ENCODE data around the gene AQP7.

AQP7 gene

GRCh38 chr9:33440204-33440603 is 37.8 kb upstream of the AQP7 start:
- no peaks in the 10 kb centered on the region for H3K9me3 ChIP-seq
- no peaks in the 10 kb centered on the region for H3K36me3 ChIP-seq
- DNase-seq: no peak
- no peaks in the 10 kb centered on the region for H3K27me3 ChIP-seq
- no peak for TF ChIP-seq CTCF (IDR thresholded peaks at IDR 0.05; ENCODE audit: low read depth, low read length)
- H3K4me3 ChIP-seq (ENCODE audit: low read depth, low read length): no peak overlapping the region
- H3K4me1 ChIP-seq: no peaks in the 10 kb centered on the region; the same call in 1 of the 2 replicates

GRCh38 chr9:33439731-33440130 is 37.4 kb upstream of the AQP7 start:
- no peak for DNase-seq
- Histone ChIP-seq H3K36me3 (no peaks in the 10 kb centered on the region), H3K4me3 (ENCODE audit: low read depth, low read length) (no peak overlapping the region), H3K9me3 (no peaks in the 10 kb centered on the region), H3K27me3 (no peaks in the 10 kb centered on the region), H3K4me1 (no peaks in the 10 kb centered on the region; the same call in 1 of the 2 replicates)
- TF ChIP-seq CTCF (IDR thresholded peaks at IDR 0.05; ENCODE audit: low read depth, low read length): no peak

- no peak for DNase-seq
- no peaks in the 10 kb centered on the region; the same call in 1 of the 2 replicates for H3K4me1 ChIP-seq
- H3K4me3 ChIP-seq (ENCODE audit: low read depth, low read length): no peak overlapping the region
- no peaks in the 10 kb centered on the region for H3K9me3 ChIP-seq
- no peaks in the 10 kb centered on the region for H3K36me3 ChIP-seq
- TF ChIP-seq CTCF (IDR thresholded peaks at IDR 0.05; ENCODE audit: low read depth, low read length): no peak
- no peaks in the 10 kb centered on the region for H3K27me3 ChIP-seq
Observed at GRCh38 chr9:33438926-33439680, 36.7 kb upstream of the AQP7 start.

- DNase-seq: no peak
- no peaks in the 10 kb centered on the region for H3K36me3 ChIP-seq
- H3K4me3 ChIP-seq (ENCODE audit: low read depth, low read length): no peak overlapping the region
- no peak for TF ChIP-seq CTCF (IDR thresholded peaks at IDR 0.05; ENCODE audit: low read depth, low read length)
- H3K27me3 ChIP-seq: no peaks in the 10 kb centered on the region
- H3K4me1 ChIP-seq: no peaks in the 10 kb centered on the region; the same call in 1 of the 2 replicates
- H3K9me3 ChIP-seq: no peaks in the 10 kb centered on the region
Observed at GRCh38 chr9:33437898-33438297, 35.5 kb upstream of the AQP7 start.

GRCh38 chr9:33437205-33437604 is 34.8 kb upstream of the AQP7 start:
- no peak for DNase-seq
- H3K4me3 ChIP-seq (ENCODE audit: low read depth, low read length): no peak overlapping the region
- no peak for TF ChIP-seq CTCF (IDR thresholded peaks at IDR 0.05; ENCODE audit: low read depth, low read length)

GRCh38 chr9:33436445-33436844 is 34.1 kb upstream of the AQP7 start:
- peak; percentile 54 for DNase-seq
- no peaks in the 10 kb centered on the region for H3K9me3 ChIP-seq
- no peaks in the 10 kb centered on the region; the same call in 1 of the 2 replicates for H3K4me1 ChIP-seq
- no peaks in the 10 kb centered on the region for H3K36me3 ChIP-seq
- no peak for TF ChIP-seq CTCF (IDR thresholded peaks at IDR 0.05; ENCODE audit: low read depth, low read length)
- no peak overlapping the region for H3K4me3 ChIP-seq (ENCODE audit: low read depth, low read length)
- no peaks in the 10 kb centered on the region for H3K27me3 ChIP-seq

More at GRCh38 chr9:33437205-33437604, 34.8 kb upstream of the AQP7 start:
- Histone ChIP-seq H3K36me3 (no peaks in the 10 kb centered on the region), H3K27me3 (no peaks in the 10 kb centered on the region), H3K4me1 (no peaks in the 10 kb centered on the region; the same call in 1 of the 2 replicates), H3K9me3 (no peaks in the 10 kb centered on the region)
